WTC11 (cell line): ENCODE measurements around the gene B3GALT4. TPM values are rescaled to one million over a fixed set of nuclear protein-coding genes. Genes with fewer than 3 reads are reported as not detected.

ENCODE experiments used
- ATAC-seq: fragments of 200-7000 bp; cut with Tn5 transposase; 2 replicates; pipeline ENCODE4 v1.10.0; 2021; ENCODE audit warnings: mild to moderate bottlenecking, moderate library complexity
- CTCF ChIA-PET: fragments of 300-600 bp; sonication (Branson Sonifier 250); formaldehyde crosslinking; loops from one replicate; lab custom pipeline; 2021; ENCODE audit warnings: antibody characterized with exemption; lab: Charles Lee
- POLR2A ChIA-PET: fragments of 350-600 bp; sonication (Branson Sonifier 250); formaldehyde crosslinking; loops from one replicate; lab custom pipeline; 2021; ENCODE audit warnings: antibody characterized with exemption; lab: Charles Lee
- DNase-seq: peaks from one replicate; pipeline ENCODE4 v3.0.0; 2021; ENCODE audit warnings: low spot score
- H3K27ac Mint-ChIP-seq: 2 replicates; pipeline ENCODE4 v1.8.0; 2021; ENCODE audit warnings: mixed read lengths
- H3K27me3 Mint-ChIP-seq: 2 replicates; pipeline ENCODE4 v1.8.0; 2021; ENCODE audit warnings: low read depth, mild to moderate bottlenecking, moderate library complexity, mixed read lengths
- H3K36me3 Mint-ChIP-seq: 2 replicates; pipeline ENCODE4 v1.8.0; 2021; ENCODE audit warnings: mixed read lengths
- H3K4me1 Mint-ChIP-seq: 2 replicates; pipeline ENCODE4 v1.8.0; 2022; ENCODE audit warnings: mixed read lengths
- H3K4me3 Mint-ChIP-seq: 2 replicates; pipeline ENCODE4 v1.8.0; 2021; ENCODE audit warnings: mild to moderate bottlenecking, moderate library complexity, mixed read lengths
- H3K9me3 Mint-ChIP-seq: 2 replicates; pipeline ENCODE4 v1.8.0; 2021; ENCODE audit warnings: mixed read lengths
- ATF1 ChIP-seq: sonication (generic); formaldehyde crosslinking; IDR thresholded peaks from 2 replicates; pipeline ENCODE4 v1.8.1; 2023; ENCODE audit warnings: mild to moderate bottlenecking, moderate library complexity, missing genetic modification reagents
- ATF2 ChIP-seq: sonication (generic); formaldehyde crosslinking; IDR thresholded peaks from 2 replicates; pipeline ENCODE4 v1.8.1; 2022; ENCODE audit warnings: low read depth, missing genetic modification reagents, borderline replicate concordance
- ATF6 ChIP-seq: sonication (generic); formaldehyde crosslinking; IDR thresholded peaks from 2 replicates; pipeline ENCODE4 v1.8.1; 2023; ENCODE audit warnings: mild to moderate bottlenecking, missing genetic modification reagents
- CTCF ChIP-seq: fragments of 200-600 bp; IDR thresholded peaks from 2 replicates; pipeline ENCODE4 v1.8.0; 2022; ENCODE audit warnings: antibody characterized with exemption
- E2F4 ChIP-seq: sonication (generic); formaldehyde crosslinking; IDR thresholded peaks from 2 replicates; pipeline ENCODE4 v1.8.1; 2022; ENCODE audit warnings: low read depth, mild to moderate bottlenecking, moderate library complexity, missing genetic modification reagents, borderline replicate concordance
- E2F5 ChIP-seq: sonication (generic); formaldehyde crosslinking; IDR thresholded peaks from 2 replicates; pipeline ENCODE4 v1.8.1; 2022; ENCODE audit warnings: mild to moderate bottlenecking, moderate library complexity, missing genetic modification reagents
- FOXP1 ChIP-seq: sonication (generic); formaldehyde crosslinking; IDR thresholded peaks from 2 replicates; pipeline ENCODE4 v1.8.0; 2022; ENCODE audit warnings: missing genetic modification reagents, mild to moderate bottlenecking, moderate library complexity, borderline replicate concordance
- GABPB1 ChIP-seq: sonication (generic); formaldehyde crosslinking; IDR thresholded peaks from 2 replicates; pipeline ENCODE4 v1.8.1; 2023; ENCODE audit warnings: mild to moderate bottlenecking, missing genetic modification reagents
- IRF1 ChIP-seq: sonication (generic); formaldehyde crosslinking; IDR thresholded peaks from 2 replicates; pipeline ENCODE4 v1.8.0; 2023; ENCODE audit warnings: missing genetic modification reagents
- SP1 ChIP-seq: sonication (generic); formaldehyde crosslinking; conservative IDR thresholded peaks from 2 replicates; pipeline ENCODE4 v1.8.1; 2022; ENCODE audit warnings: missing genetic modification reagents
- TCF7 ChIP-seq: sonication (generic); formaldehyde crosslinking; IDR thresholded peaks from 2 replicates; pipeline ENCODE4 v1.8.0; 2022; ENCODE audit warnings: mild to moderate bottlenecking, low read depth, missing genetic modification reagents, moderate library complexity
- TP53 ChIP-seq: sonication (generic); formaldehyde crosslinking; IDR thresholded peaks from 2 replicates; pipeline ENCODE4 v1.8.1; 2023; ENCODE audit warnings: mild to moderate bottlenecking, missing genetic modification reagents
- USF1 ChIP-seq: sonication (generic); formaldehyde crosslinking; IDR thresholded peaks from 2 replicates; pipeline ENCODE4 v1.8.0; 2022; ENCODE audit warnings: mild to moderate bottlenecking, missing genetic modification reagents
- USF2 ChIP-seq: sonication (generic); formaldehyde crosslinking; IDR thresholded peaks from 2 replicates; pipeline ENCODE4 v1.8.1; 2023; ENCODE audit warnings: mild to moderate bottlenecking, missing genetic modification reagents, moderate library complexity
- ZBTB43 ChIP-seq: sonication (generic); formaldehyde crosslinking; IDR thresholded peaks from 2 replicates; pipeline ENCODE4 v1.8.1; 2023; ENCODE audit warnings: mild to moderate bottlenecking, missing genetic modification reagents
- ZNF219 ChIP-seq: sonication (generic); formaldehyde crosslinking; IDR thresholded peaks from 2 replicates; pipeline ENCODE4 v1.8.0; 2023; ENCODE audit warnings: missing genetic modification reagents, mild to moderate bottlenecking, borderline replicate concordance
- total RNA-seq: library from RNA; stranded (reverse); gene quantifications from 3 replicates; pipeline ENCODE4 v1.2.3, GENCODE V29; 2021

The B3GALT4 gene
- total RNA-seq, 1 experiment from 2014 or later, result 4.1 TPM

- ChIA-PET POLR2A (interaction anchor here (1.2 to 2.0 kb wide), 2 partner anchors 29 to 35 kb away, joined by 4 to 11 read pairs; partner anchors contain the start of gene B3GALT4), CTCF (interaction anchor here (0.5 to 5.2 kb wide), 60 partner anchors 9 to 476 kb away, joined by 3 to 83 read pairs (median 5); partner anchors contain the start of genes B3GALT4, COL11A2, HSD17B8 and RING1)
- peak overlapping the region; percentile 86 for H3K4me3 Mint-ChIP-seq
- peaks cover 18% of the 10 kb centered on the region for H3K4me1 Mint-ChIP-seq
- H3K36me3 Mint-ChIP-seq, result peaks cover 15% of the 10 kb centered on the region
- H3K9me3 Mint-ChIP-seq, result no peaks in the 10 kb centered on the region
- 0 out of 2 replicates have a peak overlapping the region, but pooled peaks have one; percentile 7 for H3K27ac Mint-ChIP-seq
- peaks cover 35% of the 10 kb centered on the region for H3K27me3 Mint-ChIP-seq
- DNase-seq (peak; percentile 96), ATAC-seq (peak; percentile 43)
- TF ChIP-seq ATF2 (no peak), CTCF (peak; percentile 91)
- TF ChIP-seq, all 79 proteins: peak for 1
Observed at GRCh38 chr6:33247977-33248642, 28.8 kb upstream of the B3GALT4 start.

GRCh38 chr6:33248643-33248931 lies 28.3 kb upstream of the B3GALT4 start:
- Mint-ChIP-seq H3K36me3 (peaks cover 15% of the 10 kb centered on the region), H3K4me1 (peaks cover 18% of the 10 kb centered on the region), H3K4me3 (peak overlapping the region; percentile 86), H3K27ac (peak overlapping the region; percentile 7; the same call in 1 of the 2 replicates), H3K27me3 (peaks cover 31% of the 10 kb centered on the region), H3K9me3 (no peaks in the 10 kb centered on the region)
- CTCF ChIA-PET, result interaction anchor here (0.5 to 5.2 kb wide), 44 partner anchors 9 to 294 kb away, joined by 3 to 83 read pairs (median 8); partner anchors contain the start of genes B3GALT4, COL11A2, HSD17B8 and RING1
- POLR2A ChIA-PET, result interaction anchor here (1.2 to 2.0 kb wide), 4 partner anchors 28 to 105 kb away, joined by 3 to 11 read pairs (median 4); partner anchors contain the start of genes B3GALT4, RXRB and SLC39A7
- no peak for ATAC-seq
- TF ChIP-seq ATF1 (CRISPR knock-in tag), result no peak
- peak; percentile 26; the same call in 1 of the 2 replicates for TF ChIP-seq GABPB1 (CRISPR knock-in tag)
- no peak for DNase-seq

GRCh38 chr6:33248932-33249731 lies 27.8 kb upstream of the B3GALT4 start:
- H3K36me3 Mint-ChIP-seq, result peaks cover 15% of the 10 kb centered on the region
- POLR2A ChIA-PET, result interaction anchor here (0.5 to 2.0 kb wide), 9 partner anchors 22 to 278 kb away, joined by 3 to 11 read pairs (median 4); partner anchors contain the start of genes B3GALT4, RPS18, RXRB and SLC39A7
- ATAC-seq (peak; percentile 95), DNase-seq (peak; percentile 97)
- peaks cover 26% of the 10 kb centered on the region for H3K27me3 Mint-ChIP-seq
- H3K4me1 Mint-ChIP-seq, result peaks cover 18% of the 10 kb centered on the region
- peak overlapping the region; percentile 87 for H3K27ac Mint-ChIP-seq
- CTCF ChIA-PET, result interaction anchor here (1.0 to 5.2 kb wide), 40 partner anchors 10 to 294 kb away, joined by 3 to 83 read pairs (median 7); partner anchors contain the start of genes B3GALT4, COL11A2, HSD17B8 and PFDN6
- no peaks in the 10 kb centered on the region for H3K9me3 Mint-ChIP-seq
- H3K4me3 Mint-ChIP-seq, result peak overlapping the region; percentile 86
- no peak for TF ChIP-seq E2F5 (CRISPR knock-in tag)
- TF ChIP-seq ATF6 (CRISPR knock-in tag), result no peak
- peak; percentile 93 for TF ChIP-seq SP1
- no peak for TF ChIP-seq ZNF219 (CRISPR knock-in tag)
- no peak for TF ChIP-seq E2F4 (CRISPR knock-in tag)
- no peak; the same call in 1 of the 2 replicates for TF ChIP-seq USF1 (CRISPR knock-in tag)
- TF ChIP-seq TCF7 (CRISPR knock-in tag), result no peak
- TF ChIP-seq TP53 (CRISPR knock-in tag), result no peak
- no peak for TF ChIP-seq ZBTB43 (CRISPR knock-in tag)
- no peak for TF ChIP-seq USF2 (CRISPR knock-in tag)
- peak; percentile 42; the same call in 1 of the 2 replicates for TF ChIP-seq FOXP1 (CRISPR knock-in tag)
- TF ChIP-seq IRF1 (CRISPR knock-in tag), result no peak
